Panc1 (cell line): ENCODE measurements around the gene FARP2. TPM values are rescaled to one million over a fixed set of nuclear protein-coding genes. Genes with fewer than 3 reads are reported as not detected.

Source experiments
- ATAC-seq: fragments of 200-7000 bp; cut with Tn5 transposase; 2 replicates; pipeline ENCODE4 v1.9.1; 2020; ENCODE audit warnings: mild to moderate bottlenecking, moderate library complexity
- BruUV-seq: library from RNA; stranded (reverse); fragments of 400-500 nt; replicated peaks from 2 replicates; lab custom pipeline; 2021; lab: Mats Ljungman, UMichigan
- CTCF ChIA-PET: fragments of 300-600 bp; sonication (Branson Sonifier 250); formaldehyde crosslinking; loops from one replicate; lab custom pipeline; 2022; ENCODE audit warnings: antibody characterized with exemption; lab: Charles Lee
- POLR2A ChIA-PET: fragments of 300-600 bp; sonication (Branson Sonifier 250); formaldehyde crosslinking; loops from one replicate; lab custom pipeline; 2022; ENCODE audit warnings: antibody characterized with exemption; lab: Charles Lee
- DNase-seq: peaks from one replicate; pipeline ENCODE4 v3.0.0-alpha.2; 2010; ENCODE audit warnings: low read depth, low spot score
- H3K27ac ChIP-seq: 2 replicates; pipeline ENCODE4 v1.5.1; 2011; ENCODE audit warnings: mild to moderate bottlenecking, low read length, inconsistent platforms
- H3K27me3 ChIP-seq: fragments of 200-500 bp; sonication (Bioruptor generic); 2 replicates; pipeline ENCODE4 v1.6.0; 2014; ENCODE audit warnings: low read length, inconsistent platforms; ENCODE audit not compliant: control insufficient read depth, insufficient read depth
- H3K36me3 ChIP-seq: fragments of 200-500 bp; sonication (Bioruptor generic); 2 replicates; pipeline ENCODE4 v1.5.1; 2014; ENCODE audit warnings: inconsistent platforms, mild to moderate bottlenecking, low read length, moderate library complexity; ENCODE audit not compliant: control insufficient read depth, insufficient read depth
- H3K4me1 ChIP-seq: 2 replicates; pipeline ENCODE4 v1.5.1; 2011; ENCODE audit warnings: inconsistent platforms, mild to moderate bottlenecking, low read length, moderate library complexity; ENCODE audit not compliant: control insufficient read depth, insufficient read depth
- H3K4me3 ChIP-seq, 2 experiments: 2 replicates each; pipeline ENCODE4 v1.5.1; 2011 to 2012; ENCODE audit warnings: low read depth in 2 of 2, low read length in 2 of 2, mild to moderate bottlenecking in 2 of 2, inconsistent platforms in 1 of 2, moderate library complexity in 1 of 2
- H3K9me3 ChIP-seq: fragments of 200-500 bp; sonication (Bioruptor generic); 2 replicates; pipeline ENCODE4 v1.5.1; 2014; ENCODE audit warnings: low read depth, mild to moderate bottlenecking, inconsistent platforms, low read length, moderate library complexity; ENCODE audit not compliant: control insufficient read depth, insufficient read depth
- CTCF ChIP-seq: fragments of 450-650 bp; IDR thresholded peaks from 2 replicates; pipeline ENCODE4 v1.5.1; 2017; ENCODE audit warnings: mild to moderate bottlenecking
- POLR2AphosphoS5 ChIP-seq: IDR thresholded peaks from 2 replicates; pipeline ENCODE4 v1.6.1; 2012; ENCODE audit warnings: mild to moderate bottlenecking, low read depth, low read length, moderate library complexity
- REST ChIP-seq, 2 experiments: IDR thresholded peaks; 2 replicates each; pipeline ENCODE4 v1.6.1; 2011 to 2012; ENCODE audit warnings: low read depth in 2 of 2, control low read depth in 1 of 2, low read length in 1 of 2, mild to moderate bottlenecking in 1 of 2, moderate library complexity in 1 of 2; ENCODE audit not compliant: insufficient read depth in 1 of 2
- SIN3A ChIP-seq: IDR thresholded peaks from 2 replicates; pipeline ENCODE4 v1.6.1; 2012; ENCODE audit warnings: low read depth, mild to moderate bottlenecking, low read length, moderate library complexity, borderline replicate concordance; ENCODE audit not compliant: insufficient read depth
- TCF7L2 ChIP-seq: IDR thresholded peaks from 2 replicates; pipeline ENCODE4 v1.6.1; 2011; ENCODE audit warnings: mild to moderate bottlenecking, low read depth, low read length, inconsistent platforms
- in situ Hi-C: cut with HindIII; loops from 2 replicates; pipeline ENCODE4 v1.10.0; 2016; ENCODE audit warnings: low sequenced_read_pairs, low pct_unique_long_range_greater_than_20kb
- intact Hi-C: fragments of 100-400 bp; cut with micrococcal nuclease; formaldehyde crosslinking; loops from one replicate; pipeline ENCODE4 v1.10.0; 2022; ENCODE audit not compliant: unreplicated experiment
- total RNA-seq: library from RNA; stranded (reverse); gene quantifications from one replicate; pipeline ENCODE4 v1.2.1, GENCODE V29; 2021; ENCODE audit not compliant: unreplicated experiment

The FARP2 gene
- total RNA-seq, 1 experiment from 2014 or later, result 80.3 TPM

GRCh38 chr2:241320394-241320793, 35.7 kb upstream of the FARP2 start:
- H3K27ac ChIP-seq, result no peak overlapping the region
- no peaks in the 10 kb centered on the region for H3K27me3 ChIP-seq
- peaks cover 10% of the 10 kb centered on the region for H3K36me3 ChIP-seq
- ATAC-seq (no peak), DNase-seq (no peak)
- ChIA-PET CTCF (no interaction called here), POLR2A (no interaction called here)
- BruUV-seq, result no TSS peak
- H3K4me1 ChIP-seq, result peaks cover 36% of the 10 kb centered on the region
- intact Hi-C loops (no loop called here), in situ Hi-C loops (no loop called here)
- TF ChIP-seq REST (IDR thresholded peaks at IDR 0.05; ENCODE audit: insufficient read depth in 1 of 2, low read depth in 2 of 2, low read length in 1 of 2) (no peak), TCF7L2 (no peak), CTCF (no peak), SIN3A (no peak)
- no peak overlapping the region for H3K4me3 ChIP-seq
- no peaks in the 10 kb centered on the region for H3K9me3 ChIP-seq

GRCh38 chr2:241321033-241321432, 35.1 kb upstream of the FARP2 start:
- TF ChIP-seq POLR2AphosphoS5 (no peak), REST (IDR thresholded peaks at IDR 0.05; ENCODE audit: insufficient read depth in 1 of 2, low read depth in 2 of 2, low read length in 1 of 2) (no peak), SIN3A (no peak), CTCF (no peak), TCF7L2 (no peak)
- Histone ChIP-seq H3K4me1 (peaks cover 36% of the 10 kb centered on the region), H3K36me3 (peaks cover 16% of the 10 kb centered on the region), H3K9me3 (no peaks in the 10 kb centered on the region), H3K27ac (no peak overlapping the region), H3K4me3 (no peak overlapping the region), H3K27me3 (no peaks in the 10 kb centered on the region)
- CTCF ChIA-PET, result no interaction called here
- ATAC-seq (no peak), DNase-seq (no peak)
- intact Hi-C loops (no loop called here), in situ Hi-C loops (no loop called here)
- POLR2A ChIA-PET, result interaction anchor here (0.6 kb wide), 1 partner anchor 450 kb away, joined by 3 read pairs; no protein-coding TSS in a partner anchor
- BruUV-seq, result no TSS peak
